Stimulated activated CD4-positive, alpha-beta T cell treated with anti-CD3 and anti-CD28 coated beads, Interleukin-4, amount 100 ng/mL, for 48 hours (primary cell): ENCODE measurements around the gene GPC1.

Experiments
- DNase-seq, 2 donors: peaks; one replicate each; pipeline ENCODE4 v3.0.0-alpha.2; 2020; ENCODE audit warnings: low read depth in 2 of 2

The GPC1 gene

GRCh38 chr2:240412975-240413812, 22.3 kb upstream of the GPC1 start:
- no peak for DNase-seq

- DNase-seq, result no peak
These were observed 21.5 kb upstream of the GPC1 start for GRCh38 chr2:240413813-240414429.

GRCh38 chr2:240416821-240417220, 18.6 kb upstream of the GPC1 start:
- no peak for DNase-seq

GRCh38 chr2:240418311-240418710, 17.2 kb upstream of the GPC1 start:
- DNase-seq, result no peak

GRCh38 chr2:240419271-240419670, 16.2 kb upstream of the GPC1 start:
- no peak for DNase-seq

GRCh38 chr2:240419723-240420122, 15.7 kb upstream of the GPC1 start:
- DNase-seq, result no peak

GRCh38 chr2:240420206-240421104, 15.0 kb upstream of the GPC1 start:
- DNase-seq, result no peak

- no peak for DNase-seq
These were observed 14.1 kb upstream of the GPC1 start for GRCh38 chr2:240421381-240421780.

- DNase-seq, result no peak
These were observed 12.7 kb upstream of the GPC1 start for GRCh38 chr2:240422658-240423329.

GRCh38 chr2:240423788-240424191, 11.7 kb upstream of the GPC1 start:
- DNase-seq, result no peak

GRCh38 chr2:240424341-240425235, 10.9 kb upstream of the GPC1 start:
- DNase-seq, result no peak

- DNase-seq, result no peak
These were observed 10.2 kb upstream of the GPC1 start for GRCh38 chr2:240425236-240425615.

GRCh38 chr2:240425697-240426096, 9.8 kb upstream of the GPC1 start:
- DNase-seq, result no peak

GRCh38 chr2:240426845-240427721, 8.4 kb upstream of the GPC1 start:
- no peak for DNase-seq

GRCh38 chr2:240427729-240428128, 7.7 kb upstream of the GPC1 start:
- DNase-seq, result no peak

- DNase-seq, result no peak
These were observed 7.2 kb upstream of the GPC1 start for GRCh38 chr2:240428245-240428644.

- DNase-seq, result no peak
These were observed 6.1 kb upstream of the GPC1 start for GRCh38 chr2:240429341-240429871.

- no peak for DNase-seq
These were observed 5.5 kb upstream of the GPC1 start for GRCh38 chr2:240429872-240430491.

- DNase-seq, result no peak
These were observed 4.9 kb upstream of the GPC1 start for GRCh38 chr2:240430595-240430994.
